Measurements from ENCODE around the gene GBX1.

Gene GBX1

GRCh38 chr7:151125470-151125845, 42.0 kb downstream of the GBX1 start:
- no peak for DNase-seq

GRCh38 chr7:151124899-151125399, 42.5 kb downstream of the GBX1 start:
- no peak for DNase-seq

GRCh38 chr7:151124481-151124880, 43.0 kb downstream of the GBX1 start:
- DNase-seq = no peak

- DNase-seq = peak; percentile 87
These were observed 43.6 kb downstream of the GBX1 start for GRCh38 chr7:151123822-151124464.

GRCh38 chr7:151123158-151123821, 44.2 kb downstream of the GBX1 start:
- no peak for DNase-seq

- no peak for DNase-seq
These were observed 44.7 kb downstream of the GBX1 start for GRCh38 chr7:151122796-151123157.

GRCh38 chr7:151122276-151122675, 45.2 kb downstream of the GBX1 start:
- no peak for DNase-seq

- DNase-seq = no peak
These were observed 45.9 kb downstream of the GBX1 start for GRCh38 chr7:151121380-151122170.

- no peak for DNase-seq
These were observed 46.6 kb downstream of the GBX1 start for GRCh38 chr7:151120896-151121295.

- no peak for DNase-seq
These were observed 47.6 kb downstream of the GBX1 start for GRCh38 chr7:151119902-151120301.

GRCh38 chr7:151119055-151119415, 48.5 kb downstream of the GBX1 start:
- no peak for DNase-seq

- no peak for DNase-seq
These were observed 49.1 kb downstream of the GBX1 start for GRCh38 chr7:151118108-151119054.

- peak; percentile 31 for DNase-seq
These were observed 49.9 kb downstream of the GBX1 start for GRCh38 chr7:151117565-151117964.

- DNase-seq = no peak
These were observed 50.7 kb downstream of the GBX1 start for GRCh38 chr7:151116603-151117440.

GRCh38 chr7:151115836-151116418, 51.6 kb downstream of the GBX1 start:
- DNase-seq = peak; percentile 23

GRCh38 chr7:151115121-151115835, 52.2 kb downstream of the GBX1 start:
- DNase-seq = peak; percentile 63

- no peak for DNase-seq
These were observed 53.1 kb downstream of the GBX1 start for GRCh38 chr7:151114151-151115090.

GRCh38 chr7:151113344-151114150, 53.9 kb downstream of the GBX1 start:
- DNase-seq = no peak

Data from stimulated activated CD4-positive, alpha-beta T cell treated with anti-CD3 and anti-CD28 coated beads, Interleukin-15, amount 100 ng/mL, for 24 hours (primary cell).